Fibroblast of the aortic adventitia (primary cell): ENCODE results near the gene GHRHR. TPM values are rescaled to one million over a fixed set of nuclear protein-coding genes. Genes with fewer than 3 reads are reported as not detected.

Experiments used
- DNase-seq: peaks from one replicate; pipeline ENCODE4 v3.0.0-alpha.2; 2010; ENCODE audit warnings: low read depth
- H3K4me3 ChIP-seq: 2 replicates; pipeline ENCODE4 v1.5.1; 2011; ENCODE audit warnings: low read depth, mild to moderate bottlenecking, control low read depth, low read length, moderate library complexity
- CTCF ChIP-seq: IDR thresholded peaks from 2 replicates; pipeline ENCODE4 v1.5.1; 2011; ENCODE audit warnings: mild to moderate bottlenecking, low read length, control low read depth, inconsistent platforms; ENCODE audit not compliant: insufficient read depth
- total RNA-seq: library from RNA; depleted of rRNA; stranded (reverse); fragments of >200 nt; gene quantifications from 2 replicates; pipeline ENCODE4 v1.2.3, GENCODE V29; 2012; ENCODE audit warnings: low replicate concordance

Gene GHRHR
- total RNA-seq, 1 donor: not detected

GRCh38 chr7:31028417-31028992 lies 64.8 kb downstream of the GHRHR start:
- no peak for DNase-seq
- no peak for TF ChIP-seq CTCF
- no peak overlapping the region for H3K4me3 ChIP-seq

Other genes starting within 250 kb of the GHRHR start
- 2.5 and 219 TPM in 2 replicates for gene INMT, start 211.8 kb upstream of the GHRHR start, total RNA-seq
- 7.3 and 13.2 TPM in 2 replicates for gene MINDY4, start 192.5 kb upstream of the GHRHR start, total RNA-seq
- gene AQP1, start 52.1 kb upstream of the GHRHR start, total RNA-seq: 2.8 and 4.5 TPM in 2 replicates
- gene ADCYAP1R1, start 88.4 kb downstream of the GHRHR start, total RNA-seq: not detected in 2 replicates